Mucosa of descending colon (tissue), 3 donors: Measurements from ENCODE around the gene TSPAN4. TPM values are rescaled to one million over a fixed set of nuclear protein-coding genes. Genes with fewer than 3 reads are reported as not detected.
A peak's percentile ranks its signal among the peaks of the same experiment; 100 is the strongest.

Experiments
- ATAC-seq: fragments of 200-7000 bp; cut with Tn5 transposase; one replicate; pipeline ENCODE4 v1.9.1; 2020; ENCODE audit warnings: mild to moderate bottlenecking, moderate library complexity
- DNase-seq, 3 donors: peaks; one replicate each; pipeline ENCODE4 v3.0.0-alpha.2; 2020
- H3K36me3 ChIP-seq: fragments of 200-600 bp; one replicate; pipeline ENCODE4 v1.8.0; 2021; ENCODE audit warnings: low read depth, mild to moderate bottlenecking
- H3K4me1 ChIP-seq: fragments of 200-600 bp; one replicate; pipeline ENCODE4 v1.8.0; 2021; ENCODE audit warnings: low read depth, mild to moderate bottlenecking
- H3K4me3 ChIP-seq: fragments of 200-600 bp; one replicate; pipeline ENCODE4 v1.8.0; 2021; ENCODE audit warnings: mild to moderate bottlenecking
- H3K9me3 ChIP-seq: fragments of 200-600 bp; one replicate; pipeline ENCODE4 v1.8.0; 2021; ENCODE audit warnings: mild to moderate bottlenecking
- intact Hi-C, 2 donors: fragments of 100-400 bp; cut with DNase I in 1 of 2; cut with micrococcal nuclease in 1 of 2; formaldehyde crosslinking; loops; one replicate each; pipeline versions ENCODE4 v1.11.0 to v1.11.1; 2022; cut with DNase I, micrococcal nuclease
- total RNA-seq, 3 donors: library from RNA; stranded (reverse); fragmentation: NEBNext Ultra II Directional in 2 of 3; extraction: Animal tissue kit (Norgen Biotek cat#: 25700) in 2 of 3; gene quantifications; one replicate each; pipeline versions ENCODE4 v1.2.1 to v1.2.4, GENCODE V29; 2021 to 2023
- TF ChIP-seq, protein P1 (sequence below): fragments of 200-600 bp; IDR thresholded peaks from one replicate; pipeline ENCODE4 v1.8.0; 2022; ENCODE audit warnings: antibody characterized with exemption, mild to moderate bottlenecking
- donor health status: DM: no; HTN: no; CAD: no; lungs with moderate emphysema.
- donor health status: DM: no; HTN: no; CAD: no.
- donor health status: DM: no; HTN: yes; CAD: no.

TSPAN4 gene
- total RNA-seq, 3 donors from 2014 or later = 9.2 to 42.4 (median 24.7) TPM

DNA sequence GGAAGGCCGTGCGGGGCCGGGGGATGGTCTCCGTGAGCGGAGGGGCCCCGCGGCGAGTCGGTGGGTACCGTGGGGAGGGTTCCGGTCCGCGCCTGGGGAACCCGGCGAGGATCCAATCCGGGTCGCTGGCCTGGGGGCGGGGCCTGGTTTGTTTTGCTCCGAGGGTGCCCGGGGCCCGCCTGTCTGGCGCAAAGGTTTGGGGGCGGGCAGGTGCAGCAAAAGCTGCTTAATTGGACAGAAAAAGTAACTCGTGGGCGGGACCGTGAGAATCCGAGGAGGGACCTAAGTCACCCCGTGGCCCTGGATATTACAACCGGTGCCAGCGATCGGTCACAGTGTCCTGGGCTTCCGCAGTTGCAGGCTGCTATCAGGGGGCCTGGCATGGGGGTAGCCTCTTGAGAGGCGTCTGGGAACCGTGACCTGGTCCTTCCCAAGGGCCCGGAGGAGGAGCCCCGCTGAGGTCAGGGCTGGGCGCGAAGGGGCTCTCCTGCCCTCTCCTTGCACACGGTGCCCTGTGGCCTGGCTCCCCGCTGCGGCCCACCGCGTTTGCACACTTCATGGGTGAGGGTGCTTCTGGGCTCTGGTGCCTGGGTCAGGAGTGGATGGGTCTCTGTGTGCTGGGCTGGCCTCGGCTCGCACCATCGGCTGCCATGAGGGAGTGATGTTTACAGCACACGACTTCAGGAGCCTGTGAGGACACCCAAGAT is 22.6 kb upstream of the TSPAN4 start:
- Histone ChIP-seq H3K4me3 (peak overlapping the region; percentile 85), H3K9me3 (no peaks in the 10 kb centered on the region), H3K4me1 (peaks cover 40% of the 10 kb centered on the region), H3K36me3 (no peaks in the 10 kb centered on the region)
- DNase-seq (peak; percentile 95 to 97 (median 97)), ATAC-seq (peak; percentile 73)
- intact Hi-C loops = no loop called here
- TF ChIP-seq, protein P1, sequence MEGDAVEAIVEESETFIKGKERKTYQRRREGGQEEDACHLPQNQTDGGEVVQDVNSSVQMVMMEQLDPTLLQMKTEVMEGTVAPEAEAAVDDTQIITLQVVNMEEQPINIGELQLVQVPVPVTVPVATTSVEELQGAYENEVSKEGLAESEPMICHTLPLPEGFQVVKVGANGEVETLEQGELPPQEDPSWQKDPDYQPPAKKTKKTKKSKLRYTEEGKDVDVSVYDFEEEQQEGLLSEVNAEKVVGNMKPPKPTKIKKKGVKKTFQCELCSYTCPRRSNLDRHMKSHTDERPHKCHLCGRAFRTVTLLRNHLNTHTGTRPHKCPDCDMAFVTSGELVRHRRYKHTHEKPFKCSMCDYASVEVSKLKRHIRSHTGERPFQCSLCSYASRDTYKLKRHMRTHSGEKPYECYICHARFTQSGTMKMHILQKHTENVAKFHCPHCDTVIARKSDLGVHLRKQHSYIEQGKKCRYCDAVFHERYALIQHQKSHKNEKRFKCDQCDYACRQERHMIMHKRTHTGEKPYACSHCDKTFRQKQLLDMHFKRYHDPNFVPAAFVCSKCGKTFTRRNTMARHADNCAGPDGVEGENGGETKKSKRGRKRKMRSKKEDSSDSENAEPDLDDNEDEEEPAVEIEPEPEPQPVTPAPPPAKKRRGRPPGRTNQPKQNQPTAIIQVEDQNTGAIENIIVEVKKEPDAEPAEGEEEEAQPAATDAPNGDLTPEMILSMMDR = no peak

- ATAC-seq (peak; percentile 36), DNase-seq (peak; percentile 67 to 83 (median 75))
- Histone ChIP-seq H3K4me3 (peak overlapping the region; percentile 85), H3K36me3 (no peaks in the 10 kb centered on the region), H3K9me3 (no peaks in the 10 kb centered on the region), H3K4me1 (peaks cover 46% of the 10 kb centered on the region)
- intact Hi-C loops = no loop called here
- TF ChIP-seq, protein P1 = no peak
Measured at GRCh38 chr11:820655-821511, 21.8 kb upstream of the TSPAN4 start.

DNA sequence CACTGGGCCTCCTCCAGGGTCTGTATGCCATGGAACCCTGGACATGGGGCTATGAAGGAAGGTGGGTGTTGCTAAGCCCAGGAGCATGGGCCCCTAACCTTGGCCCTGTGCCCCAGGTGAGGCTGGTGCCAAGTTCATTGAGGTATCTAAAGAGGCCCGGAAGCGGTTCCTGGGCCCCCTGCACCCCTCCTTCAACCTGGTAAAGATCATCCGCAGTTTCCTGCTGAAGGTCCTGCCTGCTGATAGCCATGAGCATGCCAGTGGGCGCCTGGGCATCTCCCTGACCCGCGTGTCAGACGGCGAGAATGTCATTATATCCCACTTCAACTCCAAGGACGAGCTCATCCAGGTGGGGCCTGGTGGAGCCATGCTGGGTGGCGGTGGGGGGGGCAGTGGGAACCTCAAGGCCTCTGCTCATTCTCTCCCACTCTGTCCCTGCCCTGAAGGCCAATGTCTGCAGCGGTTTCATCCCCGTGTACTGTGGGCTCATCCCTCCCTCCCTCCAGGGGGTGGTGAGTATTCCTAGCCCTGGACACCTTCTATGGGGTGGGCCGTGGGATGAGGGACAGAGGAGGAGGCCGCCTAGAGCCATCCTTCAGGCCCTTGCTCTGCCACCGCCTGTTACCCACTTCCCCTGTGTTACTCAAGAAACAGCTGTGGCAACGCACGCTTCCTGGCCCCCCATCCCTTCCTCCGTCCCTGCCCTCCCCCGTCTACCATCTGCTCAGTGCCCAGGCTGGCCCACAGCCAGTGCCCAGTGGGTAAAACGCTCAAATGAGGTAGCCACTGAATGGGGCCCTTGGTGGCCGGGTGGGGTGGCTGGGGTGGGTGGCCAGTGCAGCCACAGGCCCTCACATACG is 20.9 kb upstream of the TSPAN4 start:
- ATAC-seq = no peak
- intact Hi-C loops = no loop called here
- DNase-seq = peak in 1 of 3 donors; percentile 68
- H3K36me3 ChIP-seq = no peaks in the 10 kb centered on the region
- H3K4me3 ChIP-seq = no peak overlapping the region
- no peaks in the 10 kb centered on the region for H3K9me3 ChIP-seq
- TF ChIP-seq, protein P1 = no peak
- peaks cover 55% of the 10 kb centered on the region for H3K4me1 ChIP-seq

GRCh38 chr11:823441-824291 is 19.0 kb upstream of the TSPAN4 start:
- TF ChIP-seq, protein P1 = no peak
- ATAC-seq (no peak), DNase-seq (peak in 1 of 3 donors; percentile 54)
- no peaks in the 10 kb centered on the region for H3K36me3 ChIP-seq
- H3K4me1 ChIP-seq = peaks cover 61% of the 10 kb centered on the region
- intact Hi-C loops = no loop called here
- H3K9me3 ChIP-seq = no peaks in the 10 kb centered on the region
- H3K4me3 ChIP-seq = no peak overlapping the region
